HG03558 (cell line): Measurements from ENCODE around the gene PRRT1B.
"Not testable (repeated sequence)": the region's sequence is repeated elsewhere in the genome, so short reads cannot be mapped to it uniquely, and the experiment has no call there.

Experiments
- ATAC-seq: cut with Tn5 transposase; IDR thresholded peaks from one replicate; pipeline ENCODE4 v1.9.1; 2021; ENCODE audit warnings: moderate number of reproducible peaks; ENCODE audit not compliant: unreplicated experiment; ENCODE audit errors: extremely low read depth

Gene PRRT1B

GRCh38 chr9:131546336-131547084, 1.2 kb downstream of the PRRT1B start:
- no peak for ATAC-seq

GRCh38 chr9:131549186-131549585, 3.9 kb downstream of the PRRT1B start:
- not testable (repeated sequence) for ATAC-seq

GRCh38 chr9:131550465-131550864, 5.1 kb downstream of the PRRT1B start:
- not testable (repeated sequence) for ATAC-seq

GRCh38 chr9:131552030-131552429, 6.7 kb downstream of the PRRT1B start:
- no peak for ATAC-seq

GRCh38 chr9:131554087-131554842, 8.9 kb downstream of the PRRT1B start:
- ATAC-seq: no peak

GRCh38 chr9:131554843-131555351, 9.6 kb downstream of the PRRT1B start:
- ATAC-seq: no peak

- no peak for ATAC-seq
These were observed 10.7 kb downstream of the PRRT1B start for GRCh38 chr9:131555841-131556673.

GRCh38 chr9:131557855-131558548, 12.7 kb downstream of the PRRT1B start:
- ATAC-seq: no peak

GRCh38 chr9:131559421-131560000, 14.2 kb downstream of the PRRT1B start:
- ATAC-seq: no peak

GRCh38 chr9:131562032-131562959, 17.0 kb downstream of the PRRT1B start:
- ATAC-seq: no peak

GRCh38 chr9:131565369-131565768, 20.0 kb downstream of the PRRT1B start:
- ATAC-seq: no peak

GRCh38 chr9:131566158-131566557, 20.8 kb downstream of the PRRT1B start:
- ATAC-seq: no peak

- no peak for ATAC-seq
These were observed 22.6 kb downstream of the PRRT1B start for GRCh38 chr9:131567910-131568309.

- no peak for ATAC-seq
These were observed 29.7 kb downstream of the PRRT1B start for GRCh38 chr9:131574730-131575640.

GRCh38 chr9:131575946-131576853, 30.9 kb downstream of the PRRT1B start:
- ATAC-seq: no peak
